Stimulated activated CD4-positive, alpha-beta T cell treated with anti-CD3 and anti-CD28 coated beads, TNF-alpha, amount 100 ng/mL, for 24 hours (primary cell): ENCODE results near the gene PRR36.

Source experiments
- DNase-seq, 3 experiments: peaks; one replicate each; pipeline ENCODE4 v3.0.0-alpha.2; 2020; ENCODE audit warnings: low read depth in 3 of 3

PRR36 gene

DNA sequence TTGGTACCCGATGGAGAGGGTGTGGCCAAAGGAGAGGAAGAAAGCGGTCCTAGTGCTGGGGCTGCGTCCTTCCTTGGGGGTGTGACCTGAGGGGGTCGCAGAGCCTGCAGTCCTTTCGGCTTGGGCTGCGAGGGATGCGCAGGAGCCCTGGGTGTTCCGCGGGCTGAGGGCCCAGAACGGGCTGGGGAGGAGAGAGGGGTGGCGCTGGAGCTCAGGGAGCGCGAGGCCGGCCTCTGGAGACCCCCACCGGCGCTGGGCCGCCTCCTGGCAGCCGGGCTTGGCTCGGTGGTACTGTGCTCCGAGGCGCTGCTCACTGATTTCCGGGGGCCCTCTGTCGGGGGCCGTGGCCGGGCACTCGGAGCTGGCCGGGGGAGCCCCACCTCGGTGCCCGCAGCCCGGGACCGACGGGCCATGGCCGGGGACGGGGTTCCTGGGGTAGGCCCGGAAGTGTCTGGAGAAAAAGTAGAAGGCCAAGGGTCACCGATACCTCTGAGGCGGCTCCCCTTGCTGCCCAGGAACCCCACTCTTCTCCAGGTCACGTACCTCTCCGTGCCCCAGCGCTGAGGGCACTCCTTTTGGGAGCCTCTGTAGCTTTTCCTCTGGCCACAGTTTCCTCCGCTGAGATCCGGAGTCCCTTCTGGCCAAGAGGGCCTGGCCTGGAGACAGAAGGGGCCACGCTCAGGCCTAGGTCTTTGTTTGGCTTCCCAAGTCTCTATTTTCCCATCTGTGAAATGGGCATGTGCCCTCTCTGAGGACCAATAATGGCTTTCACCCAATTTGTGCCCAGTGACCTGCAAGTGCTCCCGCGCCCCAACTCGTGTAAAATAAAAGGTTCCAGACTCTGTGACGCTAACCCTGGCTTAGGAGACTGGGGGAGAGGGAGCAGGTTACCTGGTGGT is 1.6 kb downstream of the PRR36 start:
- no peak for DNase-seq

DNA sequence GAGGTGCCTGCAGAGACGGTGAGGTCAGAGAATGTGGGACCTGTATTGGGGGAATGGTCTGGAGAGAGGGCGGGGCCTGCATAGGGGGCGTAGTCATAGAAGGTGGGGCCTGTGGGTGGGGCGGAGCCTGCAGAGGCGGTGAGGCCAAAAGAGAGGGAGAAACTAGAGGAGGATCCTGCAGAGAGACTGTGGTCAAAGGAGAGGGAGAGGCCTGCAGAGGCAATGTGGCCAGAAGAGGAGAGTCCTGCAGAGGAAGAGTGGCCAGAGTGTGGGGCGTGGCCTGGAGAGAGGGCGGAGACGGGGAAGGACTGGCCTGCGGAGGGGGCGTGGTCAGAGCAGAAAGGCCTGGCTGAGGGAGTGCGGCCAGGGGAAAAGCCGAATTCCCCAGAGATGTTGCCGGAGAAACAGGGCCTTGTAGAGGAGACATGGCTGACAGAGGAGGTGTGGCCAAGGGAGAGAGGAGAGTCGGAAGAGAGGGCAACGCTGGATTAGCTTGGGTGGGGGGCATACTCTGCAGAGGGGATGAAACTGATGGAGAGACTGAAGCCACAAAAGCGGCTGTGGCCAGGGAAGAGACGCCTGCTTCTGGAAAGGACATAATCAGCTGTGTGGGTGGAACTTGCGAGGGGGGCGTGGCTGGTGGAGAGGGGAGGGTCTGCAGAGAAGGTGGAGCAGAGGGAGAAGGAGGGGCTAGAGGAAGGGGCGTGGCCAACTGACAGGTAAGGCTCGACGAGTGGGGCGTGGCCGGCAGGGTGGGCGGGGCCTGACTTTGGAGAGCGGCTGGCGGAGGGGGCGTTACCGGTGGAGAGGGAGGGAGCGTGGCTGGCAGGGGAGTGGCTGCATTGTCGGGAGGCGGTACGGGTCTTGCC is 2.5 kb downstream of the PRR36 start:
- peak; percentile 55 to 83 (median 56) for DNase-seq

- peak in 1 of 3 experiments; percentile 66 for DNase-seq
Measured at GRCh38 chr19:7870571-7871436, 3.4 kb downstream of the PRR36 start.

DNA sequence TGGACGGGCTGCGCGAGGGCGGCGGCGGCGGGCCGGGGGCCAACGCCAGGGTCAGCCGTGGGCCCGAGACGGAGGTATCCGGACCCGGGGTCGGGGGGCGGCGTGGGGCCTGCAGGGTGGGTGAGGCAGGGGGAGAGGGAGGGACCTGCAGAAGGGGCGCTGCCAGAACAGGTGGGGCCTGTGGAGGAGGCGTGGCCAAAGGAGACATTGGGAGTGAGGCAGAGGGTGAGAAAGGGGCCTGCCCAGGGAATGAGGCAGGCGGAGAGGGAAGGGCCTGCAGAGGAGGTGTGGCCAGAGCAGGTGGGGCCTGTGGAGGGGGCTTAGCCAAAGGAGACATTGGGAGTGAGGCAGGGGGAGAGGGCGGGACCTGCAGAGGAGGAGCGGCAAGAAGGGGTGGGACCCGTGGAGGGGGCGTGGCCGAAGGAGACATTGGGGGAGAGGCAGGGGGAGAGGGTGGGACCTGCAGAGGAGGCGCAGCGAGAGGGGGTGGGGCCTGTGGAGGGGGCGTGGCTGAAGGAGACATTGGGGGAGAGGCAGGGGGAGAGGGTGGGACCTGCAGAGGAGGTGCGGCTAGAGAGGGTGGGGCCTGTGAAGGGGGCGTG is 4.2 kb downstream of the PRR36 start:
- peak in 1 of 3 experiments; percentile 62 for DNase-seq

- DNase-seq: peak; percentile 55 to 73 (median 65)
Measured at GRCh38 chr19:7869453-7869909, 4.7 kb downstream of the PRR36 start.

GRCh38 chr19:7868671-7869452 is 5.3 kb downstream of the PRR36 start:
- peak; percentile 51 to 80 (median 57) for DNase-seq

GRCh38 chr19:7868326-7868670 is 5.9 kb downstream of the PRR36 start:
- no peak for DNase-seq

GRCh38 chr19:7867092-7867844 is 6.9 kb downstream of the PRR36 start:
- DNase-seq: no peak

- no peak for DNase-seq
Measured at GRCh38 chr19:7866399-7867091, 7.6 kb downstream of the PRR36 start.

- no peak for DNase-seq
Measured at GRCh38 chr19:7865262-7865911, 8.8 kb downstream of the PRR36 start.

DNA sequence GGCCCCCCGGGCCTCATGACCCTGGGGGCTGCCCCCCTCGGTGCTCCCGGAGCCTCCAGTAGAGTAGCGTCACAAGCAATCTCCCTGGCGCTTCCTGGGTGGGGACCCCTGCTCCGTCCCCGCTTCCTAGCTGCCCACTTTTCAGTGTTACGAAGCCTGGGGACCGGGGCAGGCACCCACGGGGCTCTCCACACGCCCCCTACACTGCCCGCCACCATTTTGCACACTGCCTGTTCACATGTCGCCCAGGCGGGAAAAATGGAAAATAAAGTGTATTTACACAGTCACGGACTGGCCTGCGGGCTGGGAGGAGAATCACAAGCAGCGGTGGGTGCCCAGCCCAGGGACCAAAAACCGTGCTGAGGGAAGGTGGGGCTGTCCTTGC is 9.5 kb downstream of the PRR36 start:
- no peak for DNase-seq

DNA sequence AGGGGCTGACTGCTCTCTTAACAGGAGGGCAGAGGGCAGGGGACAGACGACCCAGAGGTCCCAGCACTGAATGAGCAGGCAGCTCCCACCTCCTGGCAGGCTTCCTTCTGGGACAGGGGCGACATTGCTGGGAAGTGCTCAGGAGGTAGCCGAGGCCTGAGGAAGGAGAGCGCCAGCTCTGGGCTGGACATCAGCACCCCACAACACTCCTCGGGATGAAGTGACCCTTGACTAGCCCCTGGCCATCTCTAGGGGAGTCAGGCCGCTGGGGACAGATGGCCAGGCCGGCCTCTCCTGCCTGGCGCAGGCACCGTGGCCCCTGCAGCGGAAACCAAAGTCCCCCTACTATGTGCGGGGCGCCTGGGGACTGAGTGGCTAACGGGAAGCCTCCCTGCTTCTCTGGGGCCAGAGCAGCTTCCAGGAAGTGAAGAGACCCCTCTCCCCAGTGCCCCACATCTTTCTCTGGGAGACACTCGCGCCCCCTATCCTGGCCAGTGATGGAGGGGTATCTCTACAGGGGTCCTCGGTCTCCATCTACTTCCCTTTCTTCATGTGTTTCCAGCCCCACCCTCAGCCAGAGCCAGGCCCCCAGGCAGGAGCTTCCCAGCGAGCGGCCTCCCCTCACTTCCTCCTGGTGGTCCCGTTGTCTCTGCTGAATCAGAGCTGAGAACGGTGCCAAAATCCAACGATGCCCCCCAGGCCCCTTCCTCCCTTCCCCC is 10.1 kb downstream of the PRR36 start:
- no peak for DNase-seq

DNA sequence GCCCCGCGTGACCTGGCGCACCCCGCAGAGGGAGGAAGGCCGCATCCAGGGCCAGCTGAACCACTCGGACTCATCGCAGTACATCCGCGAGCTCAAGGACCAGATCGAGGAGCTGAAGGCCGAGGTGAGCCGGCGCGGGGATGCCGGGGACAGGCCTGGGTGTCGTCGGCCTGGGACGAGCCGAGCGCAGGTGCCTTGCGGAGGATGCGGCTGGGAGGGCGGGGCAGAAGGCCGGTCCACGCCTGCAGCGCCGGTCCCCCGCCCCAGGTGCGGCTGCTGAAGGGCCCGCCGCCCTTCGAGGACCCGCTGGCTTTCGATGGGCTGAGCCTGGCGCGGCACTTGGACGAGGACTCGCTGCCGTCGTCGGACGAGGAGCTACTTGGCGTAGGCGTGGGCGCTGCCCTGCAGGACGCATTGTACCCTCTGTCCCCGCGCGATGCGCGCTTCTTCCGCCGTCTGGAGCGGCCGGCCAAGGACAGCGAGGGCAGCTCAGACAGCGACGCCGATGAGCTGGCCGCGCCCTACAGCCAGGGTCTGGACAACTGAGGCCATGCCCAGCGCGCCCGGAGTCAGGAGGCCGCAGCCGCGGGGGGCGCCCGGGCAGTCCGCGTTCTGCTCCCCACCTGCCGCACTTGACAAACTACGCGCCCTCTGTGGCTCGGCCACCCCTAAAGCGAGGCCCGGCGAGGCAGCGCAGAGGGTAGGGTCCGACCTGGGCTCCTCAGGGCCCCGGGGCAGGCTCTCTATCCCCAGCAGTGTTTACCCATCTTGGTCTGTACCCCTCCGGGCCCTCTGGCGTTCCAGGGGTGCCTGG is 10.8 kb downstream of the PRR36 start:
- DNase-seq: no peak

- peak; percentile 28 to 79 (median 43) for DNase-seq
Measured at GRCh38 chr19:7862413-7862951, 11.7 kb downstream of the PRR36 start.

DNA sequence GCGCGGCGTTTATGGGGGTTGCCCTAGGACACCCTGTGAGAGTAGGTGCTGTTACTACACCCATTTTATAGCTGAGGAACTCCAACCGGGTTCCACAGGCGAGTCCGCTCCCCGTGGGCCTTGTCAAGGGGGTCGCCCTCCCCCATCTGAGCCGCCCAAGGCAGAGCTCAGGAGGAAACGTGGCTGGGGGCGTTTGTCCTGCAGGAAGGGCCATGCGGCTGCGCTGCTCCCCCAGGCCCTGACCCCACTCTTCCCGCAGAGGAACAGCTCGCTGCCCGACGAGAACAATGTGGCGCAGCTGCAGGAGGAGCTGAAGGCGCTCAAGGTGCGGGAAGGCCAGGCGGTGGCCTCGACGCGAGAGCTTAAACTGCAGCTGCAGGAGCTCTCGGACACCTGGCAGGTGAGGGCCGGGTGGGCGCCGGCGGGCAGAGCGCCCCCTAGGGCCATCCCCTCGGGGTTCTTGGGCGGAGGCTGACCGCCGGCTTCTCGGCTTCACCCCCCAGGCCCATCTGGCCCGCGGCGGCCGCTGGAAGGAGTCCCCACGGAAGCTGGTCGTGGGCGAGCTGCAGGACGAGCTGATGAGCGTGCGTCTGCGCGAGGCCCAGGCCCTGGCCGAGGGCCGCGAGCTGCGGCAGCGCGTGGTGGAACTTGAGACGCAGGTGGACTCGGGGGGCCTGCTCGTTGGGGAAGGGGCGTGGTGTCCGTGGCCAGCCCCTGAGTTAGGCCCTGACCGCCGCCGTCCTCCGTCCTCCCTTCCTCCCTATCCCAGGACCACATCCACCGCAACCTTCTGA is 12.4 kb downstream of the PRR36 start:
- DNase-seq: no peak
